C4-2B (cell line): ENCODE results near the gene RBP3.

ENCODE experiments used
- CTCF ChIP-seq: fragments of 450-650 bp; conservative IDR thresholded peaks from 2 replicates; pipeline ENCODE4 v1.5.1; 2017; ENCODE audit warnings: mild to moderate bottlenecking
- ZFX ChIP-seq: fragments of 450-650 bp; IDR thresholded peaks from 2 replicates; pipeline ENCODE4 v1.6.1; 2017

DNA sequence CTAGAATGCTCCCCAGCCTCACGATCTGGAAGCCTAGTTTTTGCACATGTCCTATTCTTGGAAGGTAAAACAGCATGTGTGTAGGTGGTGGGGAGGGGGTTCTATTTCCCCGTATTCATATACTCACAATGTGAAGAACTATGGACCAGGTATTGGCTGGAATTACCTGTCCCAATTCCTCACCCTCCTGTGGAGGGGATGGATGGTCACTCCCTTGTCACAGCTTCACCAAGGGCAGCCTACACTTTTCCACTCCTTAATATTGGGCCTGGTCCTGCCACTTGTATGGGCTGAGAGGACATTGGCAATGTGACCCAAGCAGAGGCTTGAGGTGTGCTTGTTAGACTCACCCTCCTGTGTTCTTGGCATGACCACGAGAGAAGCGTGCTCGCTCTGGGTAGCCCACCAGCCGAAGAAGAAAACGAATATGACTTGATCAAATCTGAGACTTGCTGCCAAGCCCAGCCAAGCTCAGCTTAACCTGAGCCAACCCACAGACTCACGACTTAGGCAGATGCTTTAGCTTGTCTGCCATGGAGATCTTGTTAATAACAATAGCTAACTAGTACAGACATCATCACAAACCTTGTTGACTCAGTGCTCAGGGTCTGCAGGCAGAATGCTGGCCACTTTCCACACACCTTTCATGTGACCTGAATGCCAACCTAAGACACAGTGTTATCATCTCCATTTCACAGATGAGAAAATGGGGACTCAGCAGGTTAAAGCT is 18.7 kb downstream of the RBP3 start:
- no peak for TF ChIP-seq CTCF
- no peak for TF ChIP-seq ZFX
